HepG2 (cell line): ENCODE results near the gene TSPAN31. TPM values are rescaled to one million over a fixed set of nuclear protein-coding genes. Genes with fewer than 3 reads are reported as not detected.

Experiments
- CC2D1A ChIP-seq: sonication (generic); formaldehyde crosslinking; IDR thresholded peaks from 2 replicates; pipeline ENCODE4 v1.8.1; 2023; ENCODE audit warnings: mild to moderate bottlenecking, missing genetic modification reagents
- DMAP1 ChIP-seq: IDR thresholded peaks from 2 replicates; pipeline ENCODE4 v1.6.1; 2016
- GFI1 ChIP-seq: sonication (generic); formaldehyde crosslinking; IDR thresholded peaks from 2 replicates; pipeline ENCODE4 v1.5.0; 2020; ENCODE audit warnings: missing genetic modification reagents, mild to moderate bottlenecking, borderline replicate concordance
- KDM5A ChIP-seq: fragments of 200-600 bp; sonication (generic); IDR thresholded peaks from 2 replicates; pipeline ENCODE4 v1.7.0; 2018; ENCODE audit warnings: antibody characterized with exemption, mild to moderate bottlenecking, low read length, borderline replicate concordance
- KLF11 ChIP-seq: IDR thresholded peaks from 2 replicates; pipeline ENCODE4 v1.6.1; 2016; ENCODE audit warnings: missing compliant biosample characterization
- LCORL ChIP-seq, 2 experiments: fragments of 450-650 bp in 1 of 2; sonication (generic) in 1 of 2; formaldehyde crosslinking in 1 of 2; IDR thresholded peaks; 2 replicates each; pipeline versions ENCODE4 v1.5.0 to v1.6.1; 2017 to 2020; ENCODE audit warnings: antibody characterized with exemption in 1 of 2, missing genetic modification reagents in 1 of 2
- MIER2 ChIP-seq: IDR thresholded peaks from 2 replicates; pipeline ENCODE4 v1.6.1; 2016; ENCODE audit warnings: missing biosample characterization, missing genetic modification reagents
- RFX1 ChIP-seq: fragments of 450-650 bp; IDR thresholded peaks from 2 replicates; pipeline ENCODE4 v1.6.1; 2017
- RFX3 ChIP-seq: IDR thresholded peaks from 2 replicates; pipeline ENCODE4 v1.6.1; 2016; ENCODE audit warnings: missing biosample characterization, missing genetic modification reagents
- SRF ChIP-seq: IDR thresholded peaks from 2 replicates; pipeline ENCODE4 v1.6.1; 2011; ENCODE audit warnings: mild to moderate bottlenecking, low read depth, low read length, moderate library complexity
- ZFP62 ChIP-seq: sonication (generic); formaldehyde crosslinking; IDR thresholded peaks from 2 replicates; pipeline ENCODE4 v1.4.0; 2020; ENCODE audit warnings: missing genetic modification reagents
- ZGPAT ChIP-seq: IDR thresholded peaks from 2 replicates; pipeline ENCODE4 v1.6.1; 2016; ENCODE audit warnings: mild to moderate bottlenecking
- ZNF143 ChIP-seq: sonication (generic); formaldehyde crosslinking; IDR thresholded peaks from 2 replicates; pipeline ENCODE4 v1.4.0; 2020; ENCODE audit warnings: missing genetic modification reagents
- ZNF24 ChIP-seq: fragments of 450-650 bp; IDR thresholded peaks from 2 replicates; pipeline ENCODE4 v1.6.1; 2017; ENCODE audit warnings: antibody characterized with exemption, mild to moderate bottlenecking
- ZNF256 ChIP-seq: sonication (generic); formaldehyde crosslinking; conservative IDR thresholded peaks from 2 replicates; pipeline ENCODE4 v1.4.0; 2020; ENCODE audit warnings: missing genetic modification reagents
- ZNF296 ChIP-seq: sonication (generic); formaldehyde crosslinking; conservative IDR thresholded peaks from 2 replicates; pipeline ENCODE4 v1.5.0; 2020; ENCODE audit warnings: mild to moderate bottlenecking, missing genetic modification reagents
- ZNF839 ChIP-seq: sonication (generic); formaldehyde crosslinking; IDR thresholded peaks from 2 replicates; pipeline ENCODE4 v1.4.0; 2020; ENCODE audit warnings: missing genetic modification reagents, mild to moderate bottlenecking, borderline replicate concordance
- ZSCAN9 ChIP-seq: IDR thresholded peaks from 2 replicates; pipeline ENCODE4 v1.6.1; 2016; ENCODE audit warnings: borderline replicate concordance
- polyA plus RNA-seq, 8 experiments: library from polyadenylated mRNA; depleted of rRNA in 3 of 8; stranded (reverse) in 7 of 8; unstranded in 1 of 8; fragments of >200 nt; fragmentation: Illumina TruSeq in 4 of 8; extraction: Trizol in 4 of 8; gene quantifications; 2 replicates each; pipeline versions ENCODE4 v1.2.1 to v1.2.3, GENCODE V29; 2011 to 2016; ENCODE audit warnings: low read depth in 4 of 8, missing spikeins in 1 of 8, mixed read lengths in 1 of 8; ENCODE audit not compliant: insufficient read depth in 1 of 8
- total RNA-seq, 5 experiments: library from RNA; depleted of rRNA; stranded (reverse); fragments of >200 nt; fragmentation: Illumina TruSeq; extraction: Trizol; gene quantifications; 2 replicates each; pipeline ENCODE4 v1.2.3, GENCODE V29; 2016; ENCODE audit warnings: low read depth in 1 of 5
- TF ChIP-seq, protein P1 (sequence below): sonication (generic); formaldehyde crosslinking; IDR thresholded peaks from 2 replicates; pipeline ENCODE4 v1.8.1; 2023; ENCODE audit warnings: mild to moderate bottlenecking, moderate library complexity, missing genetic modification reagents
- TF ChIP-seq, protein P2 (sequence below): sonication (generic); formaldehyde crosslinking; IDR thresholded peaks from 2 replicates; pipeline ENCODE4 v1.4.0; 2020; ENCODE audit warnings: missing genetic modification reagents
- TF ChIP-seq, protein P3 (sequence below): sonication (generic); formaldehyde crosslinking; IDR thresholded peaks from 2 replicates; pipeline ENCODE4 v1.5.0; 2020; ENCODE audit warnings: mild to moderate bottlenecking, missing genetic modification reagents, borderline replicate concordance
- TF ChIP-seq, protein P4 (sequence below): IDR thresholded peaks from 2 replicates; pipeline ENCODE4 v1.6.1; 2016; ENCODE audit warnings: low read depth
- TF ChIP-seq, protein P5 (sequence below): sonication (generic); formaldehyde crosslinking; conservative IDR thresholded peaks from 2 replicates; pipeline ENCODE4 v1.4.0; 2020; ENCODE audit warnings: missing genetic modification reagents

Gene TSPAN31
- total and polyA plus RNA-seq, 2 of the 13 experiments (the other 11 are each of a cell fraction or from before 2014, with no cell fraction given): 10.4 to 24.6 TPM

GRCh38 chr12:57744777-57745484, at the start of gene TSPAN31 (continued):
- TF ChIP-seq, protein P1, sequence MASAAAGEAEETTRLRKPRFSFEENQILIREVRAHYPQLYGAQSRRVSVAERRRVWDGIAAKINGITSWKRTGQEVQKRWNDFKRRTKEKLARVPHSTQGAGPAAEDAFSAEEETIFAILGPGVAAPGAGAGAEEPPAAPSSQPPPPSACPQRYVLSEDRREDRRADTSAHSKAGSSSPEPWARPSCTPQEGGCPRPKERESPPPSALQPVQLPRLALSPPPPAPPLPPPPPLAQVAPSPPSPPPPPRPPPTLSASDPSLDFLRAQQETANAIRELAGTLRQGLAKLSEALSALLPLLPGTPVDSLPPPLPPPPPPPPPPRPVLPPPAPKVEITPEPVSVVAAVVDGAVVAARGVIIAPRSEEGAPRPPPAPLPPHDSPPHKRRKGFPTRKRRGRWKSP: peak; percentile 36; the same call in 1 of the 2 replicates
- TF ChIP-seq, protein P2, sequence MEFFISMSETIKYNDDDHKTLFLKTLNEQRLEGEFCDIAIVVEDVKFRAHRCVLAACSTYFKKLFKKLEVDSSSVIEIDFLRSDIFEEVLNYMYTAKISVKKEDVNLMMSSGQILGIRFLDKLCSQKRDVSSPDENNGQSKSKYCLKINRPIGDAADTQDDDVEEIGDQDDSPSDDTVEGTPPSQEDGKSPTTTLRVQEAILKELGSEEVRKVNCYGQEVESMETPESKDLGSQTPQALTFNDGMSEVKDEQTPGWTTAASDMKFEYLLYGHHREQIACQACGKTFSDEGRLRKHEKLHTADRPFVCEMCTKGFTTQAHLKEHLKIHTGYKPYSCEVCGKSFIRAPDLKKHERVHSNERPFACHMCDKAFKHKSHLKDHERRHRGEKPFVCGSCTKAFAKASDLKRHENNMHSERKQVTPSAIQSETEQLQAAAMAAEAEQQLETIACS (CRISPR knock-in tag): no peak
- TF ChIP-seq ZSCAN9 (CRISPR knock-in tag): no peak
- TF ChIP-seq GFI1 (CRISPR knock-in tag): no peak
- no peak for TF ChIP-seq CC2D1A (CRISPR knock-in tag)
- TF ChIP-seq ZNF24: no peak
- no peak for TF ChIP-seq MIER2 (CRISPR knock-in tag)
- no peak for TF ChIP-seq ZNF296 (CRISPR knock-in tag)
- no peak for TF ChIP-seq RFX1
- no peak for TF ChIP-seq KLF11
- TF ChIP-seq ZGPAT (CRISPR knock-in tag): peak; percentile 71
- TF ChIP-seq, protein P3, sequence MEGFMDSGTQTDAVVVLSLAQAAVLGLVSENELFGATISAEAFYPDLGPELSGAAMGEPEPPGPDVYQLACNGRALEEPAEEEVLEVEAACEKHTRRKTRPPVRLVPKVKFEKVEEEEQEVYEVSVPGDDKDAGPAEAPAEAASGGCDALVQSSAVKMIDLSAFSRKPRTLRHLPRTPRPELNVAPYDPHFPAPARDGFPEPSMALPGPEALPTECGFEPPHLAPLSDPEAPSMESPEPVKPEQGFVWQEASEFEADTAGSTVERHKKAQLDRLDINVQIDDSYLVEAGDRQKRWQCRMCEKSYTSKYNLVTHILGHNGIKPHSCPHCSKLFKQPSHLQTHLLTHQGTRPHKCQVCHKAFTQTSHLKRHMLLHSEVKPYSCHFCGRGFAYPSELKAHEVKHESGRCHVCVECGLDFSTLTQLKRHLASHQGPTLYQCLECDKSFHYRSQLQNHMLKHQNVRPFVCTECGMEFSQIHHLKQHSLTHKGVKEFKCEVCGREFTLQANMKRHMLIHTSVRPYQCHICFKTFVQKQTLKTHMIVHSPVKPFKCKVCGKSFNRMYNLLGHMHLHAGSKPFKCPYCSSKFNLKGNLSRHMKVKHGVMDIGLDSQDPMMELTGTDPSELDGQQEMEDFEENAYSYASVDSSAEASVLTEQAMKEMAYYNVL (CRISPR knock-in tag): peak; percentile 22; the same call in 1 of the 2 replicates
- TF ChIP-seq, protein P4, sequence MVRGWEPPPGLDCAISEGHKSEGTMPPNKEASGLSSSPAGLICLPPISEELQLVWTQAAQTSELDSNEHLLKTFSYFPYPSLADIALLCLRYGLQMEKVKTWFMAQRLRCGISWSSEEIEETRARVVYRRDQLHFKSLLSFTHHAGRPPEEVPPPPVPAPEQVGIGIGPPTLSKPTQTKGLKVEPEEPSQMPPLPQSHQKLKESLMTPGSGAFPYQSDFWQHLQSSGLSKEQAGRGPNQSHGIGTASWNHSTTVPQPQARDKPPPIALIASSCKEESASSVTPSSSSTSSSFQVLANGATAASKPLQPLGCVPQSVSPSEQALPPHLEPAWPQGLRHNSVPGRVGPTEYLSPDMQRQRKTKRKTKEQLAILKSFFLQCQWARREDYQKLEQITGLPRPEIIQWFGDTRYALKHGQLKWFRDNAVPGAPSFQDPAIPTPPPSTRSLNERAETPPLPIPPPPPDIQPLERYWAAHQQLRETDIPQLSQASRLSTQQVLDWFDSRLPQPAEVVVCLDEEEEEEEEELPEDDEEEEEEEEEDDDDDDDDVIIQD (CRISPR knock-in tag): no peak; the same call in 1 of the 2 replicates
- TF ChIP-seq, protein P5, sequence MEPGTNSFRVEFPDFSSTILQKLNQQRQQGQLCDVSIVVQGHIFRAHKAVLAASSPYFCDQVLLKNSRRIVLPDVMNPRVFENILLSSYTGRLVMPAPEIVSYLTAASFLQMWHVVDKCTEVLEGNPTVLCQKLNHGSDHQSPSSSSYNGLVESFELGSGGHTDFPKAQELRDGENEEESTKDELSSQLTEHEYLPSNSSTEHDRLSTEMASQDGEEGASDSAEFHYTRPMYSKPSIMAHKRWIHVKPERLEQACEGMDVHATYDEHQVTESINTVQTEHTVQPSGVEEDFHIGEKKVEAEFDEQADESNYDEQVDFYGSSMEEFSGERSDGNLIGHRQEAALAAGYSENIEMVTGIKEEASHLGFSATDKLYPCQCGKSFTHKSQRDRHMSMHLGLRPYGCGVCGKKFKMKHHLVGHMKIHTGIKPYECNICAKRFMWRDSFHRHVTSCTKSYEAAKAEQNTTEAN: no peak
- no peak for TF ChIP-seq ZFP62 (CRISPR knock-in tag)
- no peak for TF ChIP-seq SRF
- TF ChIP-seq DMAP1 (CRISPR knock-in tag): peak; percentile 32; the same call in 1 of the 2 replicates
- TF ChIP-seq ZNF839 (CRISPR knock-in tag): no peak
- no peak for TF ChIP-seq RFX3 (CRISPR knock-in tag)
- TF ChIP-seq ZNF256: no peak
- no peak for TF ChIP-seq ZNF143 (CRISPR knock-in tag)
- no peak for TF ChIP-seq LCORL (IDR thresholded peaks at IDR 0.05)
- TF ChIP-seq LCORL (CRISPR knock-in tag; IDR thresholded peaks at IDR 0.05): no peak
- TF ChIP-seq KDM5A: peak; percentile 62; the same call in 1 of the 2 replicates
